ENCODE results near the gene FAM168B.

- no peak for TF ChIP-seq CTCF (IDR thresholded peaks at IDR 0.05; ENCODE audit: low read length)
- TF ChIP-seq EZH2phosphoT487 (IDR thresholded peaks at IDR 0.05; ENCODE audit: low read length), result no peak
Measured at GRCh38 chr2:131043199-131044074, 49.8 kb downstream of the FAM168B start.

All from MM.1S (cell line).